Thoracic aorta (tissue), 2 donors: ENCODE measurements around the gene WDFY4. TPM values are rescaled to one million over a fixed set of nuclear protein-coding genes. Genes with fewer than 3 reads are reported as not detected.

Source experiments
- ATAC-seq: fragments of 150-250 bp; one replicate; pipeline ENCODE4 v1.8.0; 2017; ENCODE audit warnings: low read depth; ENCODE audit not compliant: insufficient number of reproducible peaks, low FRiP score
- DNase-seq: peaks from one replicate; pipeline ENCODE4 v3.0.0-alpha.2; 2020; ENCODE audit warnings: low spot score
- H3K27ac ChIP-seq, 2 donors: fragments of 200-600 bp; sonication (generic); 1 replicate in 1 of 2; 2 replicates in 1 of 2; pipeline ENCODE4 v1.5.1; 2016; ENCODE audit warnings: mild to moderate bottlenecking in 2 of 2, moderate library complexity in 2 of 2
- H3K27me3 ChIP-seq: fragments of 200-600 bp; sonication (generic); replicated peaks from 2 replicates; pipeline ENCODE4 v1.6.0; 2016; ENCODE audit warnings: mild to moderate bottlenecking; ENCODE audit not compliant: insufficient read depth
- H3K36me3 ChIP-seq: fragments of 200-600 bp; sonication (generic); one replicate; pipeline ENCODE4 v1.5.1; 2016
- H3K4me1 ChIP-seq, 2 donors: fragments of 200-600 bp; sonication (generic); 1 replicate in 1 of 2; 2 replicates in 1 of 2; pipeline versions ENCODE4 v1.5.1 to v1.6.0; 2016; ENCODE audit warnings: low read depth in 2 of 2, mild to moderate bottlenecking in 1 of 2; ENCODE audit not compliant: control insufficient read depth in 1 of 2
- H3K4me3 ChIP-seq: fragments of 200-600 bp; sonication (generic); 2 replicates; pipeline ENCODE4 v1.5.1; 2016; ENCODE audit warnings: mild to moderate bottlenecking
- H3K9me3 ChIP-seq: fragments of 200-600 bp; sonication (generic); 2 replicates; pipeline ENCODE4 v1.5.1; 2016
- total RNA-seq, 2 donors: library from RNA; depleted of rRNA; stranded (reverse); fragments of >200 nt; gene quantifications; one replicate each; pipeline versions ENCODE4 v1.1.0 to v1.2.3, GENCODE V29; 2016
- TF ChIP-seq, protein P1 (sequence below): fragments of 200-600 bp; sonication (generic); IDR thresholded peaks from one replicate; pipeline ENCODE4 v1.5.1; 2019; ENCODE audit warnings: antibody characterized with exemption

Gene WDFY4
- total RNA-seq, 2 donors from 2014 or later = 10.0 to 14.9 TPM

DNA sequence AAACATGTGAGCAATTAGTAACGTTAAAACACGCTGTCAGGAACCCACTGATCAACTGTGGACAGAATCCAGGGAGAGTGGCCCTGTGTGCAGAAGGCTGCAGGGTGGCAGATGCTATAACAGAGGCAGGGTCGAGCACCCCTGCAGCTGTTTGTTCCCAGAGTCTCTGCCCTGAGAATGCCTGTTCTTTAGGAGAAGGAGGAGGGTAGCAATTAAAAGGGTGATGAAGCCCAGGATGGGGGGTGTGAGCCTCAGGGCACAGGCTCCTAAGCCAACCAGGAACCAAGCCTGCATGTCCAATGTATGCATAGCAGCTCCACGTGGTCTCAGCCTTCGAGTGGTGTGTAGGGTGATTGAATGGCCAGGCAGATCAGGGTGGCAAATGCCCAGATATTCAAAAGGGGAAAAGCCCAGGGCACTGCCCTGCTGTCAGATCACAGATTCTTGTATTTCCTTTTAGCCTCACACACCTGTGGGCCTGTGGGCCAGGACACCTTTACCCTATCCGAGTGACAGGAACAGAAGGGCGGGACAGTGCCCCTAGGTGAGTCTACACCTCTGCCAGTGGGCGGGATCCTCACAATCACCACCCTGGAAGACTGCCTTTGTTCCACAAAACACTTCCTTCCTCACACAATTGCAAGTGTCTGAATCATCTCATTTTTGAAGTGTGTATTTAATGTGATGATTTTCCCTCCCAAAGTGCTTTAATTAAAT lies 7.3 kb downstream of the WDFY4 start:
- Histone ChIP-seq H3K4me1 (peaks cover 0 to 1% of the 10 kb centered on the region in 2 donors), H3K27me3 (no peaks in the 10 kb centered on the region), H3K27ac (no peak overlapping the region), H3K4me3 (no peak overlapping the region), H3K9me3 (no peaks in the 10 kb centered on the region), H3K36me3 (no peaks in the 10 kb centered on the region)
- ATAC-seq = no peak
- TF ChIP-seq, protein P1, sequence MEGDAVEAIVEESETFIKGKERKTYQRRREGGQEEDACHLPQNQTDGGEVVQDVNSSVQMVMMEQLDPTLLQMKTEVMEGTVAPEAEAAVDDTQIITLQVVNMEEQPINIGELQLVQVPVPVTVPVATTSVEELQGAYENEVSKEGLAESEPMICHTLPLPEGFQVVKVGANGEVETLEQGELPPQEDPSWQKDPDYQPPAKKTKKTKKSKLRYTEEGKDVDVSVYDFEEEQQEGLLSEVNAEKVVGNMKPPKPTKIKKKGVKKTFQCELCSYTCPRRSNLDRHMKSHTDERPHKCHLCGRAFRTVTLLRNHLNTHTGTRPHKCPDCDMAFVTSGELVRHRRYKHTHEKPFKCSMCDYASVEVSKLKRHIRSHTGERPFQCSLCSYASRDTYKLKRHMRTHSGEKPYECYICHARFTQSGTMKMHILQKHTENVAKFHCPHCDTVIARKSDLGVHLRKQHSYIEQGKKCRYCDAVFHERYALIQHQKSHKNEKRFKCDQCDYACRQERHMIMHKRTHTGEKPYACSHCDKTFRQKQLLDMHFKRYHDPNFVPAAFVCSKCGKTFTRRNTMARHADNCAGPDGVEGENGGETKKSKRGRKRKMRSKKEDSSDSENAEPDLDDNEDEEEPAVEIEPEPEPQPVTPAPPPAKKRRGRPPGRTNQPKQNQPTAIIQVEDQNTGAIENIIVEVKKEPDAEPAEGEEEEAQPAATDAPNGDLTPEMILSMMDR = no peak
- no peak for DNase-seq

DNA sequence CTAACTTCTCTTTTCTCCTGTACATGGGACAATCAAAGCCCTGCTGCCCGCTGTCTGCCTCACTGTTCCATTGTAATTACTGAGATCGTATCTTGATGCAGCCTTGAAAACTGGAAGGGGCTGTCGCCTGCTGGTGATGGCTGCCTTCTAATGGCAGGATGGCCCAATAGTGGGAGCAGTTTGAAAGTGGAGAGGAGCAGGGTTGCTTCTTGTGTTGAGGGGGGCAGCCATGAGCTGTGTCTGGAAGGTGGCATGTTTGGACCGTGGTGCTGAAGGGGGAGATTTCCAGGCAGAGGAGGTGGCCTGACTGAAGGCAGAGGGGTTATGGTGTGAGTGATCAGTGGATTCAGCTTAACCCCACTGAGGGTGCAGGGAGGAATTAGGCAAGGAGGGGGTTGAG lies 8.1 kb downstream of the WDFY4 start:
- no peaks in the 10 kb centered on the region for H3K27me3 ChIP-seq
- H3K4me3 ChIP-seq = no peak overlapping the region
- H3K4me1 ChIP-seq = no peaks in the 10 kb centered on the region
- no peak for ATAC-seq
- no peak overlapping the region for H3K27ac ChIP-seq
- no peak for DNase-seq
- no peaks in the 10 kb centered on the region for H3K9me3 ChIP-seq
- H3K36me3 ChIP-seq = no peaks in the 10 kb centered on the region
- TF ChIP-seq, protein P1 = no peak

DNA sequence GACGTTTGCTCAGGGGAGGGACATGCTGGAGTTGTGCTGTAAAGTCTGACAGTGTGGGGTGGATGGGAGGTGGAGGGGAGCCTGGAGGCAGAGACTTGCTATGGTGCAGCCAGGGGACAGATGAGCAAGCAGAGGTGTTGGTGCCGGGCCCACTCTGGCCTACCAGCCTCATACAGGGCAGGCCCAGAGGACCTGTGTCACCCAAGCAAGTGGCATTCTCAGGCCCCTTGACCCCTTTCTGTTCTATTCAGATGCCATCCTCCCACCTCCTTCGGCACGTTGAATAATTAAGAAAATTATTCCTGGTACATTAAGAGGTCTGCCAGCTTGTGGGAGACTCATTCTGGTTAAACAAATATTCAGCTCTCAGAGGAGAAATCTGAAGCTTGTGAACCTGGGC lies 8.5 kb downstream of the WDFY4 start:
- Histone ChIP-seq H3K27me3 (no peaks in the 10 kb centered on the region), H3K36me3 (no peaks in the 10 kb centered on the region), H3K9me3 (no peaks in the 10 kb centered on the region), H3K4me1 (no peaks in the 10 kb centered on the region), H3K27ac (no peak overlapping the region), H3K4me3 (no peak overlapping the region)
- TF ChIP-seq, protein P1 = no peak
- DNase-seq (no peak), ATAC-seq (no peak)

DNA sequence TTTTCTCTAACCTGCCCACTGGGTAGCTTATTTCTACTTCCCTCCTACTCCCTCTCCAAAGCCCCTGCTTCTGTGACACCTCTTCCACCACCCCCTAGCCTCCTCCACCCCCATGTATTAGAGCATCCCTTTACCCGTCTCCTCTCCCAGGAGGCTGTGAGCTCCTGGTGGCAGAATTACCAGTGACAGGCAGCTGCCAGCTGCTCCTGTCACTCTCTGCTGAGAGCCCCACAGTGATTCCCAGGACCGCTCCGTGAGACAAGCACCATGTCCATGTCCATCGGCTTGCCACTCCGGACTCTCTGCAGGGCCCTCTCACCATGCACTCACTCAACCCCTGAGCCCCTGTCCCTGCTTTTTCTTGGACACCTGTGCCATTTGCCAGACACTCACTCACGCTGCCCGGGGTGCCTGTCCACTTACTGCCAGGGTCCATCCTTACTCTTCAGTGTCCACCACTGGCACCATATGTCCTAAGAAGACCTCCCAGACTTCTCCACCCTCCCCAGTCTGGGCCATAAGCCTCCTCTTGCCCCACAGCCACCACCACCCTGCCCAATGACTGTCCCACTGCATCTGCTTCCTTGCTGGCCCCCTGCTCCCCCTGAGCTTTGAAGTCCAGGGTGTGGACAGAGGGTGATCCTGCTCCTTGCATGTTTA lies 9.8 kb downstream of the WDFY4 start:
- H3K4me1 ChIP-seq = no peaks in the 10 kb centered on the region
- H3K36me3 ChIP-seq = no peaks in the 10 kb centered on the region
- H3K9me3 ChIP-seq = no peaks in the 10 kb centered on the region
- no peak for ATAC-seq
- TF ChIP-seq, protein P1 = no peak
- no peak overlapping the region for H3K27ac ChIP-seq
- no peaks in the 10 kb centered on the region for H3K27me3 ChIP-seq
- DNase-seq = no peak
- H3K4me3 ChIP-seq = no peak overlapping the region

DNA sequence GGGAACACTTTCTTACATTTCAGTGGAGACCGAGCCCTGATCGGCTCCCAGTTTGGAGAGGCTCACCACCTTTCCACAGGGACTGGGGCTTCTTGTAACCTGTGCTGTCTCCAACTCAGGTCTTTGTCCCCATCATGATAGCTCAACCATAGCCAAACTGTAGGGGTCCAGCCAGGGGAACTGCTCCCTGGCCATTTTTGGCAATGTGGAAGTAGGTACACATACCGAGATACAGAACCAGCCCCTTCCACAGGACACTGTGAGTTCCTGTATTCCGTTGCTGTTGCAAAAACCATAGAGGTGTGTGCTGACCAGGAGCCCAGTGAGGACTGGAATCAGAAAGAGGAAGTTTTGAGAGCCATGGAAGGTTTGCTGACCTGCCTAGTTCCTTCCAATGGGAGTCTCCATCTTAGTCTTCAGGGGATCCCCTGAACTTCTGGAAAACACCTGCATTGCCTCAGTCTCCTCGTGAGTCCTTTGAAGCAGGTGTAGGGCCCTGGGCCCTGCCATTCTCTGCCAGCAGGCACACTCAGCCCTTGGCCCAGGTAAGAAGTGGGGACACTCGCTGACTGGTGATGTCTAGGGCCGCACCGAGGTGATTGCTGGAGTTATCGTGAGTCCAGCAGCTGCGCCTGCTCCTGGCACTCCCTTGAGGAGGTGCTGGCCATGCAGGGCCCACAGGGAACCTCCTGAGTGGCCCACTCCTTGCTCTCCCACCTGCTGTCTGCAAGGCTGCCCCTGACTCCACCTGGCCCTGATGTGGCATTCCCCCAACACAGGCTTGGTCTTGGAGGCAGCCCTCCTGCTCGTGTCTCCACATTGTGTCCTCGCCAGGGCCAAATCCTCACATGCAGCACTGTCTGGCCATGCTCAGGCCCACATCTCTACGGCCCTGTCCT lies 11.2 kb downstream of the WDFY4 start:
- Histone ChIP-seq H3K4me3 (no peak overlapping the region), H3K36me3 (no peaks in the 10 kb centered on the region), H3K27me3 (no peaks in the 10 kb centered on the region), H3K4me1 (no peaks in the 10 kb centered on the region), H3K9me3 (no peaks in the 10 kb centered on the region), H3K27ac (no peak overlapping the region)
- TF ChIP-seq, protein P1 = no peak
- ATAC-seq (no peak), DNase-seq (no peak)
